ENCODE measurements around the gene RAB3GAP2.

RAB3GAP2 gene

GRCh38 chr1:220186752-220187151, 85.5 kb downstream of the RAB3GAP2 start:
- no peaks in the 10 kb centered on the region for H3K9me3 ChIP-seq (ENCODE audit: control insufficient read depth, low read length)
- no peaks in the 10 kb centered on the region for H3K4me1 ChIP-seq
- no peak for TF ChIP-seq CTCF (IDR thresholded peaks at IDR 0.05)
- no peak overlapping the region for H2AFZ ChIP-seq
- H3K27me3 ChIP-seq (ENCODE audit: control insufficient read depth, insufficient read depth, low read length) = no peaks in the 10 kb centered on the region
- H3K36me3 ChIP-seq (ENCODE audit: control insufficient read depth, insufficient read depth, low read length) = no peaks in the 10 kb centered on the region
- no peak overlapping the region for H3K27ac ChIP-seq
- H3K4me2 ChIP-seq (ENCODE audit: low read length) = no peak overlapping the region
- H3K79me2 ChIP-seq = no peaks in the 10 kb centered on the region
- no peak overlapping the region for H3K4me3 ChIP-seq (ENCODE audit: low read depth, low read length)
- H3K9ac ChIP-seq = no peak overlapping the region

GRCh38 chr1:220184506-220184905, 87.7 kb downstream of the RAB3GAP2 start:
- Histone ChIP-seq H3K9me3 (ENCODE audit: control insufficient read depth, low read length) (no peaks in the 10 kb centered on the region), H3K79me2 (no peaks in the 10 kb centered on the region), H3K27me3 (ENCODE audit: control insufficient read depth, insufficient read depth, low read length) (no peaks in the 10 kb centered on the region), H3K36me3 (ENCODE audit: control insufficient read depth, insufficient read depth, low read length) (no peaks in the 10 kb centered on the region), H3K4me2 (ENCODE audit: low read length) (no peak overlapping the region), H3K4me1 (no peaks in the 10 kb centered on the region), H3K27ac (no peak overlapping the region), H2AFZ (no peak overlapping the region), H3K4me3 (ENCODE audit: low read depth, low read length) (no peak overlapping the region), H3K9ac (no peak overlapping the region)
- no peak for TF ChIP-seq CTCF (IDR thresholded peaks at IDR 0.05)

- TF ChIP-seq CTCF (IDR thresholded peaks at IDR 0.05) = no peak
- H3K9me3 ChIP-seq (ENCODE audit: control insufficient read depth, low read length) = no peaks in the 10 kb centered on the region
- H3K4me3 ChIP-seq (ENCODE audit: low read depth, low read length) = no peak overlapping the region
- peak overlapping the region; percentile 15 for H3K27ac ChIP-seq
- no peaks in the 10 kb centered on the region for H3K27me3 ChIP-seq (ENCODE audit: control insufficient read depth, insufficient read depth, low read length)
- H3K9ac ChIP-seq = no peak overlapping the region
- no peaks in the 10 kb centered on the region for H3K36me3 ChIP-seq (ENCODE audit: control insufficient read depth, insufficient read depth, low read length)
- no peaks in the 10 kb centered on the region for H3K79me2 ChIP-seq
- H3K4me2 ChIP-seq (ENCODE audit: low read length) = peak overlapping the region; percentile 11
- no peaks in the 10 kb centered on the region for H3K4me1 ChIP-seq
- H2AFZ ChIP-seq = no peak overlapping the region
Measured at GRCh38 chr1:220182656-220183055, 89.6 kb downstream of the RAB3GAP2 start.

GRCh38 chr1:220182111-220182510, 90.1 kb downstream of the RAB3GAP2 start:
- Histone ChIP-seq H3K79me2 (no peaks in the 10 kb centered on the region), H3K9ac (no peak overlapping the region), H3K27me3 (ENCODE audit: control insufficient read depth, insufficient read depth, low read length) (no peaks in the 10 kb centered on the region), H3K36me3 (ENCODE audit: control insufficient read depth, insufficient read depth, low read length) (no peaks in the 10 kb centered on the region), H3K4me1 (no peaks in the 10 kb centered on the region), H3K27ac (no peak overlapping the region), H3K9me3 (ENCODE audit: control insufficient read depth, low read length) (no peaks in the 10 kb centered on the region), H2AFZ (no peak overlapping the region), H3K4me3 (ENCODE audit: low read depth, low read length) (no peak overlapping the region), H3K4me2 (ENCODE audit: low read length) (no peak overlapping the region)
- TF ChIP-seq CTCF (IDR thresholded peaks at IDR 0.05) = no peak

GRCh38 chr1:220176540-220176939, 95.7 kb downstream of the RAB3GAP2 start:
- Histone ChIP-seq H3K4me1 (no peaks in the 10 kb centered on the region), H3K27me3 (ENCODE audit: control insufficient read depth, insufficient read depth, low read length) (no peaks in the 10 kb centered on the region), H3K36me3 (ENCODE audit: control insufficient read depth, insufficient read depth, low read length) (no peaks in the 10 kb centered on the region), H3K9ac (no peak overlapping the region), H3K79me2 (no peaks in the 10 kb centered on the region), H3K4me2 (ENCODE audit: low read length) (no peak overlapping the region), H3K4me3 (ENCODE audit: low read depth, low read length) (no peak overlapping the region), H3K27ac (no peak overlapping the region), H2AFZ (no peak overlapping the region), H3K9me3 (ENCODE audit: control insufficient read depth, low read length) (no peaks in the 10 kb centered on the region)
- no peak for TF ChIP-seq CTCF (IDR thresholded peaks at IDR 0.05)

Data from parathyroid adenoma (tissue), 2 donors.